Parathyroid adenoma (tissue), 2 donors: ENCODE results near the gene TMEM165.
"Not testable (repeated sequence)": the region's sequence is repeated elsewhere in the genome, so short reads cannot be mapped to it uniquely, and the experiment has no call there.

ENCODE experiments used
- H2AFZ ChIP-seq: fragments of 300-600 bp; sonication (generic); one replicate; pipeline ENCODE4 v1.7.0; 2017; ENCODE audit warnings: antibody characterized with exemption, mild to moderate bottlenecking
- H3K27ac ChIP-seq: fragments of 300-600 bp; sonication (generic); one replicate; pipeline ENCODE4 v1.7.0; 2017
- H3K27me3 ChIP-seq: fragments of 300-600 bp; sonication (generic); one replicate; pipeline ENCODE4 v1.7.0; 2017; ENCODE audit warnings: low read length; ENCODE audit not compliant: control insufficient read depth, insufficient read depth
- H3K36me3 ChIP-seq: fragments of 300-600 bp; sonication (generic); one replicate; pipeline ENCODE4 v1.7.0; 2017; ENCODE audit warnings: low read length; ENCODE audit not compliant: control insufficient read depth, insufficient read depth
- H3K4me1 ChIP-seq: fragments of 300-600 bp; sonication (generic); one replicate; pipeline ENCODE4 v1.7.0; 2017; ENCODE audit warnings: control low read depth
- H3K4me2 ChIP-seq: fragments of 300-600 bp; sonication (generic); one replicate; pipeline ENCODE4 v1.7.0; 2017; ENCODE audit warnings: low read length
- H3K4me3 ChIP-seq: fragments of 300-600 bp; sonication (generic); one replicate; pipeline ENCODE4 v1.7.0; 2017; ENCODE audit warnings: low read depth, low read length
- H3K79me2 ChIP-seq: fragments of 300-600 bp; sonication (generic); one replicate; pipeline ENCODE4 v1.7.0; 2017; ENCODE audit warnings: control low read depth
- H3K9ac ChIP-seq: fragments of 300-600 bp; sonication (generic); one replicate; pipeline ENCODE4 v1.7.0; 2017; ENCODE audit warnings: mild to moderate bottlenecking
- H3K9me3 ChIP-seq: fragments of 300-600 bp; sonication (generic); one replicate; pipeline ENCODE4 v1.7.0; 2017; ENCODE audit warnings: low read length; ENCODE audit not compliant: control insufficient read depth
- CTCF ChIP-seq: fragments of 300-600 bp; sonication (generic); IDR thresholded peaks from one replicate; pipeline ENCODE4 v1.7.0; 2017; ENCODE audit warnings: antibody characterized with exemption, mild to moderate bottlenecking
- donor health status: primary hyperparathyroidism.

The TMEM165 gene

DNA sequence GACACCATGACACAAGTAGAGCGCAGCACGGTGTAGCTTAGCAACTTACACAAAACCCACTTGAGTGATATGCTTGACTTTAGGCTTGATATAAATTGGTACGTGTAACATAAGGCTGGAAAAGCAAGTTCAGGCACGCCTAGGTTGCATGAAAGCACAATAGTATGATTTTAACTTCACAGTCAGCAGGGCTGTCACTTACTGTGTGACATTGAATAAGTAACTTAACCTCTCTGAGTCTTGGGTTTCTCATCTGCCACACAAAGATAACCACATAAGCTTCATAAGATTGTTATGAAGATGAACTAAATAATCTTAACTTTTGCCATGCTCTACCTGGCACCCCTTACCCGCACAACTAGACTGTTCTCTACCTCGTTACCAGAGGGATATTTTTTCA, 40.2 kb upstream of the TMEM165 start:
- TF ChIP-seq CTCF: no peak
- H2AFZ ChIP-seq: no peak overlapping the region
- H3K36me3 ChIP-seq: no peaks in the 10 kb centered on the region
- H3K27me3 ChIP-seq: no peaks in the 10 kb centered on the region
- no peaks in the 10 kb centered on the region for H3K9me3 ChIP-seq
- no peak overlapping the region for H3K27ac ChIP-seq
- H3K4me3 ChIP-seq: no peak overlapping the region
- H3K9ac ChIP-seq: no peak overlapping the region
- no peaks in the 10 kb centered on the region for H3K4me1 ChIP-seq
- H3K79me2 ChIP-seq: no peaks in the 10 kb centered on the region
- no peak overlapping the region for H3K4me2 ChIP-seq

GRCh38 chr4:55356991-55357461, 38.7 kb upstream of the TMEM165 start:
- H3K9me3 ChIP-seq: no peaks in the 10 kb centered on the region
- H3K27me3 ChIP-seq: no peaks in the 10 kb centered on the region
- H2AFZ ChIP-seq: no peak overlapping the region
- no peaks in the 10 kb centered on the region for H3K4me1 ChIP-seq
- no peaks in the 10 kb centered on the region for H3K79me2 ChIP-seq
- H3K36me3 ChIP-seq: no peaks in the 10 kb centered on the region
- H3K4me3 ChIP-seq: no peak overlapping the region
- H3K27ac ChIP-seq: no peak overlapping the region
- H3K4me2 ChIP-seq: no peak overlapping the region
- H3K9ac ChIP-seq: no peak overlapping the region
- no peak for TF ChIP-seq CTCF

GRCh38 chr4:55358246-55358645, 37.5 kb upstream of the TMEM165 start:
- Histone ChIP-seq H3K4me1 (no peaks in the 10 kb centered on the region), H3K27me3 (no peaks in the 10 kb centered on the region), H3K79me2 (no peaks in the 10 kb centered on the region), H3K9ac (no peak overlapping the region), H3K4me3 (no peak overlapping the region), H3K4me2 (no peak overlapping the region), H3K36me3 (no peaks in the 10 kb centered on the region), H3K27ac (no peak overlapping the region), H2AFZ (no peak overlapping the region), H3K9me3 (no peaks in the 10 kb centered on the region)
- no peak for TF ChIP-seq CTCF

- Histone ChIP-seq H3K9me3 (no peaks in the 10 kb centered on the region), H2AFZ (no peak overlapping the region), H3K79me2 (no peaks in the 10 kb centered on the region), H3K27me3 (no peaks in the 10 kb centered on the region), H3K4me1 (no peaks in the 10 kb centered on the region), H3K4me2 (no peak overlapping the region), H3K27ac (no peak overlapping the region), H3K9ac (no peak overlapping the region), H3K36me3 (no peaks in the 10 kb centered on the region), H3K4me3 (no peak overlapping the region)
- TF ChIP-seq CTCF: no peak
These were observed 37.1 kb upstream of the TMEM165 start for GRCh38 chr4:55358668-55359067.

DNA sequence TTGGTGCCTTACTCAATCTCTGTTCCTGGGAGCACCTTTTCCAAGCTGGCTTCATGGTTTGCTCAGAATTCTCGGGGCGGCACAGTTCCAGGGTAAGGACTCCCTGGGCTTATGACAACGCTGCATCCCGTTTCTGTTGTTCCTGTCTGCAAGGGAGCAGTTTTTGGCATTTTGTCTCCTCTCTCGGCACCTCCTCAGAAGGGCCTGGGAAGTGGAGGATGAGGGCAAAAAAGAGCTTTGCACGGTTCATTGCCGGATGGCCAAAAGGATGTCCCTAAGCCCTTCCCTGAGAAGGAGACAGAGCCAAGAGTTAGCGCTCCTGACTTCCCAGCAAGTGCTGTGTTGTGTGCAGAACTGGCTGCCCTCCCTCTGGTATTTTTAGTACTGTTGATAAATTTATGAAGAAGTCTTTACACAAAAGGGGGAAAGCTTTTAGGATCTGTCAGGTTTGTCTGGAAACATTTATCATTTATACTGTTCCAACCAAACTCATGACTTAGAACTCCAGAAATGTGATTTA, 36.3 kb upstream of the TMEM165 start:
- Histone ChIP-seq H3K27ac (no peak overlapping the region), H3K36me3 (no peaks in the 10 kb centered on the region), H2AFZ (no peak overlapping the region), H3K9ac (no peak overlapping the region), H3K4me3 (no peak overlapping the region), H3K4me2 (no peak overlapping the region), H3K9me3 (no peaks in the 10 kb centered on the region), H3K4me1 (no peaks in the 10 kb centered on the region), H3K79me2 (no peaks in the 10 kb centered on the region), H3K27me3 (no peaks in the 10 kb centered on the region)
- no peak for TF ChIP-seq CTCF

GRCh38 chr4:55362938-55363337, 32.8 kb upstream of the TMEM165 start:
- H3K27me3 ChIP-seq, H3K27ac ChIP-seq, H3K79me2 ChIP-seq, H3K9me3 ChIP-seq, H2AFZ ChIP-seq, H3K9ac ChIP-seq, H3K4me2 ChIP-seq, H3K4me3 ChIP-seq, H3K36me3 ChIP-seq, H3K4me1 ChIP-seq: not testable (repeated sequence)
